Anterior cingulate cortex (tissue), 58 donors: ENCODE measurements around the gene COL4A2.
"Not testable (repeated sequence)": the region's sequence is repeated elsewhere in the genome, so short reads cannot be mapped to it uniquely, and the experiment has no call there.

Experiments
- DNase-seq, 58 donors: peaks; one replicate each; lab custom pipeline; 2025; lab: John Stamatoyannopoulos, UW

The COL4A2 gene

DNA sequence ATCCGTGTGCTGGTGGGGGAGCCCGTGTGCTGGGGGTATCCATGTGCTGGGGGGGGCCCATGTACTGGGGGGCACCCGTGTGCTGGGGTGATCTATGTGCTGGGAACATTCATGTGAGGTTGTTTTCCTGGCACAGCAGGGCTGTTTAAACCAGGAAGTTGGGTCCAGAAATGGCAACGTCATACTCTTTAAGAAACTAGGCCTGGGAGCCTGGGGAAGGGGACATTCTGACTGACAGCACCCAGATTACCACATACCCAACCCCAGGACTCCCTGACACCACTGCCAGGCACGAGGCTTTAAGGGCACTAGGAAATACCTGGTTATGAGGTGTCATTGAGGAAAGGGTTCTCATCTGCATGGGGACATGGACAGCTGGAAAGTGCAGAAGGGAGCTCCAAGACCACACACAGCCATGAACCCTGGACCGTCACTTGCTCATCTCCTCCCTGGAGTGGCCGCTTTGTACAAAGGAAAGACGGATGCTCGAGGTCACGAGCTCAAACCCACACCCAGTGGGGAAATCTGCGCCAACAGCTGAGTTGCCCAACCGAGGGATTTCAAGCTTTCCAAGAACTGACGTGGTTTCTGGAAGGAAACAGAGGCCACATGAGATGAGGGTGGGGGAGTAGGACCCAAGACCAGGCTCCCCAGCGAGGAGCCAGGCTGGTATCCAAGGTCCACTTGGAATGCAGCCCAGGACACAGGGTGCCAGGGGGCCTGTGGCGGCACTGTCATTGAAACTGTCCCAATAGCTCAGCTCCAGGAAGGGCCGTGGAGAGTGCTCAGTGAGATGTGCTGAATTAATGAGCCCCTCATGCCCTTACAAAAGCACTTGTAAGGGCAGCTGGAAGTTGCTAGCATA, 213.6 kb downstream of the COL4A2 start:
- peak in 55 of 58 donors; percentile 11 to 91 (median 69) for DNase-seq

DNA sequence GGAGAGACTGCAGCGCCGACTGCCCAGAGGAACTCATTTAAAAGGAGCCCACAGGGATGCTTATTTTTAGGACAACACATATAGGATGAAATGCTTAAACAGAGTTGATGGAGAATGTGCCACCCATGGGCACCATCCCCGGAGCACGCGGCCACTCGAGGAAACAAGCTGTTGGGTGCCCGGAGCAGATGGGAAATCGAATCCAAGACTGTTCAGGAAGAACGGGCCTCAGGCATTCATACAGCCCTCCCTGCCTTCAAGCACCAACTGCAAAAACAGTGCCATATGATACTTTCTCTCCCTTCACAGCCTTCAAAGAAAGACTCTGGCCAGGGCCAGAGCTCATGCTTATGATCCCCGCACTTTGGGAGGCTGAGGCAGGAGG, 214.2 kb downstream of the COL4A2 start:
- no peak for DNase-seq

DNA sequence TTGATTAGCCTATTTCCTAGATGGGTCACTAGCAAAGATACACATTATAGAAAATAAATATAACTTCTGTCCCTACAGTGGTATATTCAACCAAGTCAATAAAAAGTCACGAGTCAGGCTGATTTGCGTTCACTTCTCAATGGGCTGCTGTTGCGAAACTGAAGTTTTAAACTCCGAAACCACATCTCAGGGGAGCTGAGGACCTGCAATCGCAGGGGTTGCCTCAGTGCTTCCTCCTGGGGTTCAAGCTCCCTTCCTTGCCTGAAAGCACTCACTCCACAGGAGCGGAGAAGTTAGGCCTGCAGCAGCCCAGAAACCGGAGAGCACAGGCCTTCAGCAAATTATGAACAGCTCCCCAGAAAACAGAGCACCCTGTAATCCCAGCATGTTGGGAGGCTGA, 214.9 kb downstream of the COL4A2 start:
- no peak for DNase-seq

DNA sequence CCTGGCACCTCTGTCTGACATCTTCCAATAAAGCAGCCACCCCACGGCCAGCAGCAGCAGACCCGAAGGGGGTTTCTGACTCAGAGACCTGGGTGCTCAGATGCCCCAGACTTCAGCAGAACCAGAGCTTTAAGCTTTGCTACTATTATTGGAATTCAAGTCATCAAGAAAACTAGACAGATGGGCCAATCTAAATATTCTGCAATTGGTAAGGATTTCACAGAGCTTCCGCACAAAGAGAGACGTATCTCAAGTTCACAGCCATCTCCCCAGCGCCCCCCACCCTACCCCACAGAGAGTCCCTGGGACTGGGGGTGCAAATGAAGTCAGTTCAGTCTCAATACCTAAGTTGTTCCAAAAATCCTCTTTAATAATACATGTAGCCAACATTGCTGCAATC, 215.6 kb downstream of the COL4A2 start:
- DNase-seq, result no peak

DNA sequence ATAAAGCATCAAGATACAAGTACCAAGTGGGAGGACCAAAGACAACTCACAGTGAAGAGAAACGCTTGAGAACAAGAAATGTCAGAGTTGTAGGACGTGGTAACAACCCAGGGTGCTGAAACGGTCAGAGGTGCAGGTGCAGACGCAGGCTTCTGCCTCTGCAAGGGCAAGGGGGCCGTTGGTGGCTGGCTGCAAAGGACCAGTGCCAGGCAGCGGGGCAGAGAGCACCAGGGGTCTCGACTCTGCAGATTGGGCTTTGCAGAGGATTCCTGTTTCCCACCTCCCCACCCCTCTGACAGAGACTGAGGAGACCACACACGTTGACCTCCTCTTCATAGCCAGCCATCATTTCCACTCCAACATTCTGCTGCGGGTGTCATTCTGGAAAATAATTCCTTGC, 216.1 kb downstream of the COL4A2 start:
- DNase-seq, result no peak

DNA sequence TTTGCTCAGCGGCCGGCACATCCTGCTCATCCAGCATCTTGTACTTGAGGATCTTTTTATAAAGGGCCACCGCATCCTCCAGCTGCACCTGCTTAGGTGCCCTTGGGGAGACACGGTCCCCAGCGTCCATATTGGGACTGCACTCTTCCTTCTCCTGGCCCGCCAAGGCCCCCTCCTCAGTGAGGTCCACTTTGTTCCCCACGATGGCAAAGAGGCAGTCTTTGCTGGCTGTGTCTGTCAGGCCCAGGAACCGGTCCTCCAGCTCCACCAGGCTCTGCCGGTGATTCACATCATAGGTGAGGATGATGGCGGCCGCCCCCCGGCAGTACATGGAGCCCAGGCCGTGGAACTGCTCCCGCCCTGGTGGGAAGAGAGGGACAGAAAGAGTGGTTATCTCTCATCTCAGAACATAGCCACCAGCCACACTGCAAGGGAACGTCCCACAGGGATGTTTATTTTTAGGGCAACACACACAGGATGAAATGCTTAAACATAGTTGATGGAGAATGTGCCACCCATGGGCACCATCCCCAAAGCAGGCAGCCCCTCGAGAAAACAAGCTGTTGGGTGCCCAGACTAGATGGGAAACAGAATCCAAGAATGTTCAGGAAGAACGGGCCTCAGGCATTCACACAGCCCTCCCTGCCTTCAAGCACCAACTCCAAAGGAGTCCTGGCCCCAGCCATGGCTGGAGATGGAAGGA, 216.9 kb downstream of the COL4A2 start:
- DNase-seq, result no peak

DNA sequence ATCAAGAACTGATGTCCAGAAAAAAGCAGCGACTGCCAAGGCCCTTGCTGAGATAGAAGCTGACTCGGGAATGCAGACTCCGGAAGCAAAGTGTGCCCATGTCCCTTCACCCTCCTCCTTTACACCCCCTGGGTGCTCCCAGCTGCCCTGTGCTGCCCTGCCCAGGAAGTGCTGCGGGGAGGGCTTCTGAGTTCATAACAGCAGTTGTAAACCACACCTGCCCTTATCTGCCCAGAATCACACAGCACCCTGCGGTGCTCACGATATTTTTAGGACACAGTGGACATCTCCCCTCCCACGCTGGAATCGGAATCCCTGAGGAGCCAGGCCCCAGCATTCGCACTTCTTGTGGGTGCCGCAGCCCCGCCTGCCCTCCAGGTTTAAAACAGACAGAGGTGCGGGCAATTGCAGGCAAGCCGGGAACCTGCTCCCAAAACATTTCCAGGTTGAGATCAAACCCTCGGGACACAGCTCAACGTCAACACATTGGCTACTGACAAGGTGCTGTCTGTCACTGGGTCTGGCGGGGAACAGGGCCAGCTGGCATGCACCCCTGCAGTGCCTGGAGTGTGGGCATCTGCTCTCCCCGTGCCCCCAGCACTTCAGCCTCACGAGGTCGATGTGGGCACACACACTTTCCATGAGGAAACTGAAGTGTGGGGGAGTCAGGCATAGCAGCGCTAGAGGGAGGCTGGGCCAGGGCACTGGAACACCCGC, 217.6 kb downstream of the COL4A2 start:
- no peak for DNase-seq

DNA sequence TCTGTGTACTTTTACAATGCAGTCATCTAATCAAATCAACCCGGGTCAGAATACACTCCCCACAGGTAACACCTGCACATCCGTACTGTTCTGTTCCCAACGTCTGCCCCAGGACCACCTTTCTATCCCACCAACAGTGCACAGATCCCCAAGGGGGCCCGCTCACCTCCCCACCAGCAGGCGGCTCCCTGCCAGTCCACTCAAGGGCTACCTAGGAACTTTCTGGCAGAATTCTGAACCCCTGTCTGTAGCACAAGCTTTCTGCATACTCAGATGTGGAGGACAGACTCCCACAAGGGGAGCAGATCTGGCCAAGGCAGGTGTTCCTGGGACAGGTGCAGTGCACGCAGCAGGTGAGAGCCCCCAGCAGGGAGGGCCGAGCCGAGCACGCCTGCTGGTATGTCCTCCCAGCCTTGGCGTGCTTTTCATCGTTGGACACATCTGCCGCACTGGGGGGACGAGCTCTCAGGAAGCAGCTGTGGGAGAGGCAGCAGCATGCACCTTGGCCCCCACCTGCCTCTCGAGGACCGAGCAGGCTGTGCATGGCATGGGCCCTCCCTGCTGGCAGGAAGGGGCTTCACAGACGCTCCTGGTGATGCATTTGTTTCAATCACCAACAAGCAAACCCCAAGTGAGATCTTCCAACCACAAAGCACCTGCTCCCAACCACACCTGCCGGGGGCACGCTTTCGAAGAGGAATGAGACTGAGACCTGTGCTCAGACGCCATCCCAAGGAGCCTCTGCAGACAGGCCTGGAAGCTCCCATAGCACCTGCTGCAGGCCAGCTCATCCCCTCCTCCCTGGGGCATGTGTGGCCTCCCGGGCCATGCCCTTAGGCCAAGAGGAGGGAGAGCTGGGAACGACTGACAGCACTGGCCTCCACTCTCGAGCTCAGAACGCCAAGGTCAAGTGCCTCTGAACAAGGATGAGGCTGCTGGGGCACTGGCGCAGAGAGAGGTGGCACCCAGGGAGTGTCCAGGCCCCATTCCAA, 218.5 kb downstream of the COL4A2 start:
- no peak for DNase-seq

DNA sequence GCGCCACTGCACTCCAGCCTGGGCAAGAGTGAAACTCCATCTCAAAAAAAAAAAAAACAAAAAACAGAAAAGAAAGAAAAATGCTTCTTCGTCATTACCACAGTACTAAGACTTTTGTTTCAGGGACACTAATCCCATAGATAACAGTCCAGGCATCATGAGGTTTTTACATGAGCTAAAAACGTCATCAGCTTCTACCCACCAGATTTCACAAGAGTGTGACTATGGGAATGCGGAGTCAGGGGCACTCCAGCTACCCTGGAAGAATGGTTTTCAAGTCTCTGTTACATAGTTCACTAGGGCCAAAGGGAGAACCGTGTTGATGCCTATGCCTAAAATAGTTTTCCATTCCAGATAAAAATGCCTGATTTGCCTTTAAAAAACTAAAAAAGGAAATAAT, 221.3 kb downstream of the COL4A2 start:
- no peak for DNase-seq

DNA sequence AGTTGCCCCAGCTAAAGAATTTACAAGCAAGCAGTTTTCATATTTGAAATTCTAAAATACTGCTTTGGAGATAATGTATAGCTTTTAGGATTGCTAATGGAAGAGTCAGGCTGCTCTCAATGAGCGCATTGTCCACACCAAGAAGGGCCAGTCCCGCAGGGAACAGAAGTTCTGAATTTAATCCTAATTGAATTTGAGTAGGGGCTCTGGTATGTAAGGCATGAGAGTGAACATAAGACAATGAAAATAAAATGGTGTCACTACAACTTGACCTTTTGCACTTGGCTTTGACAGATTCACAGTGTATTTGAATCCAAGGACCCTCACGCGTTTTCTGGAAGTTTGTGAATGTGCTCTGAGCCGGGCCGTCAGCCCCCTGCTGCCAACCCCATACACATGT, 221.8 kb downstream of the COL4A2 start:
- DNase-seq, result no peak

DNA sequence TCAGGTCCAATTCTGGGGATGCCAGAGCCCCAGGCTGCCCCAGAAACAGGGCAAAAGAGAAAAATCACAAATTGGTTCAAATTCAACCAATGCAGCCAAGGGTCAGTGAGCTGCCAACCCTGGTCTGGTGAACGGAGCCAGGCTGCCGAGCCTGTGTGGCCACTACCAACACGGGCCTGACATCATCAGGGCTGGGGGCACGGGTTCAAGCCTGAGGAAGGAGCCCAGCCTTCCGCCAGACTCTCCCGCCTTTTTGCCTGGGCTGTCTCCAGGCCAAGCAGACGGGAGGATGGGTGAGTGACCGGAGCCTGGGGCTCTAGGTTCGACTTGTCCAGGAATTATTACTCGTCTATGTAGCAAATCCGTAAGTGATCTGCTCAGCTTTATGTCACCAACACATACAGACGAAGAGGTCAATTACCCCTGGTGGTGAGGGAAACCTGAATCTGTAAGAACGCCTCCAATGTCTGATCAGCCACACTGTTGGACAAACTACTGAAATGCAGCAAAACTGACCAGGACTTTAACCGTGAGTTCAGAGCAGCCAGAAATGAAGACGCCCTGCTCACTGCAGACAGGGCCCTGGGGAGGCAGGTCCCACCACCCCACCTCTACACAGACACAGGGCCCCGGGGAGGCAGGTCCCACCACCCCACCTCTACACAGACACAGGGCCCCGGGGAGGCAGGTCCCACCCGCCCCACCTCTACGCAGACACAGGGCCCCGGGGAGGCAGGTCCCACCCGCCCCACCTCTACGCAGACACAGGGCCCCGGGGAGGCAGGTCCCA, 222.6 kb downstream of the COL4A2 start:
- peak in 2 of 58 donors; percentile 16 to 41 for DNase-seq

DNA sequence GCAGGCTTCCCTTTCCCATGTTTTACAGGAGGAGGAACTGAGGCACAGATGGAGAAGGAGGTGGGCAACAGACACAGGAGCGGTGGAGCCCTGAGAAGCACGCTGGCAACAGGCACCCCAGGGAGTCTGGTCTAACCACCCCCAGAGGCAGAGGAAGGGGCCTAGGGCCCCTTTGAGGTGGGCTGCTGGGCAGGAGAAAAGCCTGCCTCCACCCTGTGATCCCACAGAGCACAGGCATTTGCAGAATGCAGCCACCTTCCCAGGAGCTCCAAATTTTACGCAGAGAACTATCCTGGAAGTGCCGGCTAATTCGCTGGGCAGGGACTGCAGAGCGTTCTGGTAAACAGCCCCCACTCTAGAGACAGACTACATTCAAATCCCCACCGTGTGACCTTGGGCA, 224.0 kb downstream of the COL4A2 start:
- no peak for DNase-seq

DNA sequence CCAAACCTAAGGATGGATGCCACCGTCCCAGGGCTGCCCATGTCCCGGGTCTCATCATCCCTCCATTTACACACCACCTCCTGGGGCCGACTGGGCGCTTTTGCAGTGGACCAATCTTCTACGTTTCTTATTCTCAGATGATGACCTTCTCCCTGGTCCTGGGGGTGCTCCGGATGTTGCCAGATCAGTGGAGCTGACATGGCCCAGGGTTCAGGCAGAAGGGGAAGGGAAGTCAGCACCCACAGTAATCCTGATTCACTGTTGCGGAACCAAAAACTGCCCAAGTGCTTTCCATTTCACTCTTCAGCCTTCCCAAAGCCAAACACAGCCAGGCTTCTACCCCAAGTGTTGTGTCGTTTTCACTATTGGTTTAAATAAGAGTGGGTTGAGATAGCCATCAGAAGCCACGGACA, 224.6 kb downstream of the COL4A2 start:
- DNase-seq, result peak in 1 of 58 donors; percentile 7

DNA sequence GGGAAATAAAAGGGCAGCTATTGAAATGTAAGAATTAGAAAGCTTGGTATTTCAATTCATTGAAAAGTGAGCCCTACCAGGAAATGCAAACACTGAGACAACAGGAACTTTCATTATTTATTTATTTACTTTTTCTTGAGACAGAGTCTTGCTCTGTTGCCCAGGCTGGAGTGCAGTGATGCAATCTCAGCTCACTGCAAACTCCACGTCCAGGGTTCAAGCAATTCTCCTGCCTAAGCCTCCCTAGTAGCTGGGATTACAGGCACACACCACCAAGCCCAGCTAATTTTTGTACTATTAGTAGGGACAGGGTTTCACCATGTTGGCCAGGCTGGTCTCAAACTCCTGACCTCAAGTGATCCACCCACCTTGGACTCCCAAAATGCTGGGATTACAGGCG, 225.2 kb downstream of the COL4A2 start:
- not testable (repeated sequence) for DNase-seq

DNA sequence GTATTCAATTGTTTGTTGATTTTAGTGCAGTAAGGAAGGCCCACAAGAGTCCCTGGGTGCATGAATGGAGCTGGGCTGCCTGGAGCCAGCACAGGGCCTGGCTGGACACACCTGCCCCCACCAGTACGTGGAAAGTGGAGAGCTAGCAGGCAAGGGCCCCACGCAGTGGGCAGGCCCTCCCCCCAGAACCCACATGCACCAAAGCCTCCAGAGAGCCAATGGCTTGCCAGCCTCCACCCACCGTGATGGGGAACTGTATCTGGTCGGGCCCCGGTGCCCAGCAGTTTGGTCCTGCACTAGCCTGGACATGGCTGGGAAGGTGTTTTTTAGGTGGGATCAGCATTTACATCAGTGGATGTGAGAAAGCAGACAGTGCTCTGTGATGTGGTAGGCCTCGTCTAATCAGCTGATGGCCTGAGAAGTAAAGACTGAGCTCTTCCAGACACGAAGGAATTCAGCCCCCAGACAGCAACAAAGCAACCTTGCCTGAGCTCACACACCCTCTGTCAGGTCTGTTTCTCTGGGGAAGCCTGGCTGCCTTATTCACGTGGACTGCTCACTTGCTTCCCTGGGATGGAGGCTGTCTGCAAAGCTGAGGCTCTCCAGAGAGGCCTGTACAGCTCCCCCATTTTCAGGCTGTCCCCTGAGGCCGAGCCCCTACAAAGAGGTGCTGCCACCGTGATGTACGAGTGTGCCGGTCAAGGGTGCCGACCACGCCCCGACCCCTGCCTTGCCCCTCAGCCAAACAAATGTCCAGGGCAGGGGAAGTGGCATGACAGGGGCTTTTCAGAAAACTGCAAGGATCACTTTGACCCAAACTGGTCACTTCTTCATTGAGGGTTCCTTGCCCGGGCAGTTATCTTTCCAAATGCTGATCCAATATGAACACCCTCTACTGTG, 226.9 kb downstream of the COL4A2 start:
- DNase-seq, result no peak

DNA sequence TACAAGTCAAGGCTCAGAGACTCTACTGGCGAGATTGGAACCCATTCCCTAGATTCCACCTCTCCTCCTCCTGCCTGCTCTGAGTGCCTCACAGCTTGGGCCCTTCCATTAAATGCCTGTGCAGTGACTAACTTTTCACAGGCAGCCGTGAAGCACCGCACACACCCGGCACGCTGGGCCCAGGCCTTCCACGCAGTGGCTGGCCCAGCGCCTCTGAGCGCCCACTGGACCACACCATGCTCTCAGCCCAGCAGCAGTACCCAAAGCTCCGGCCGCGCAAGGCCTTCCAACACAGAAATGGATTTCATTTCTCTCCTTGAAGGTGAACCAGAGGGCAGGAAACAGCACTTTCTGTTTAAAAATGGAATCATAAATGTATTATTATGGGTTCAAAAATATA, 228.4 kb downstream of the COL4A2 start:
- no peak for DNase-seq

DNA sequence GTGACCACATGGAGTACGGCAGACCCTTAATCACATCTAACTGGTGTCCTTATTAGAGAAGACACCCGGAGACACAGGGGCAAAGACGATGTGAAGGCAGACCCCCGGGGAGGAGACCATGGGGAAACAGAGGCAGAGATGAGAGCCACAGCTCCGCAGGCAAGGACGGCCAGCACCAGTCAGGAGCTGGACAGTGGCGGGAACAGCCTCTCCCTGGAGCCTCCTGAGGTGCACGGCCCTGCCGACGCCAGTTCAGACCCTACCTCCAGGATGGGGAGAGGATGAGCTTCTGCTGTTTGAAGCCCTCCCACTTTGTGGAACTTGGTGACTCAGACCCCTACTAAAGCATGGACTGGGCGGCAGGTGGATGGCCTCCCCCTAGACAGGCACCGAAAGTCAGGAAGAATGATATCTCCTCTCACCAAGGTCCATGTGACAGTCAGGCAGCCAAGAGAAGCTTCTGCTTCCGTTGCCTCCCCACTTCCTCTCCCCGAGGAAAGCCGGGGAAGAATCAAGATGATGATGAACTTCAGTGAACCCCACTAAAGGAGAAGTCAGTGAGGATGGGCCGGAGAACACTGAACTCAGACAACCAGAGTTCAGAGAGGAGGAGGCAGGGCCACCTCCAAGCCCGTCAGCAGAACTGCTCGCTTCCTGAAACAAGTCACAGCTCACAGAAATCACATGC, 229.1 kb downstream of the COL4A2 start:
- peak in 27 of 58 donors; percentile 7 to 69 (median 39) for DNase-seq

DNA sequence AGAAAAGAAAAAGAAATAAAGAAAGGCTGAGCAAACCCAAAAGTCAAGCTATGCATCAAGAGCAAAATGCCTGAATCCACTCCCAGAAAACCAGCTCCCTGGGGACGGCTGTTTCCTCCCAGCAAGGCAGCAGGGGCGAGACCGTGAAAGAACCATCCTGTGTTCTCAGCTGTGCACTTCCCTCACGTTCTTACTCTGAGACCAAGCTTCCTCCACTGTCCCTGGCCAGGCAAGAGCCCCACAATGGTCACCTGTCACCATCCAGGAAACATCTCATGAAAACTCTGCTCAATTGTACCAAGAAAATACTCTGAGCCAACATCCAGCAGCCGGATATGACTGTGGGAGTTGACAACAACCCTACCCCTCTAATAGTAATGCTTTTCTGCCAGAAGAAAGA, 231.5 kb downstream of the COL4A2 start:
- no peak for DNase-seq
